WTC11 (cell line): ENCODE data around the gene FGB. TPM values are rescaled to one million over a fixed set of nuclear protein-coding genes. Genes with fewer than 3 reads are reported as not detected.
A peak's percentile ranks its signal among the peaks of the same experiment; 100 is the strongest.

Experiments used
- ATAC-seq: fragments of 200-7000 bp; cut with Tn5 transposase; 2 replicates; pipeline ENCODE4 v1.10.0; 2021; ENCODE audit warnings: mild to moderate bottlenecking, moderate library complexity
- CTCF ChIA-PET: fragments of 300-600 bp; sonication (Branson Sonifier 250); formaldehyde crosslinking; loops from one replicate; lab custom pipeline; 2021; ENCODE audit warnings: antibody characterized with exemption; lab: Charles Lee
- POLR2A ChIA-PET: fragments of 350-600 bp; sonication (Branson Sonifier 250); formaldehyde crosslinking; loops from one replicate; lab custom pipeline; 2021; ENCODE audit warnings: antibody characterized with exemption; lab: Charles Lee
- DNase-seq: peaks from one replicate; pipeline ENCODE4 v3.0.0; 2021; ENCODE audit warnings: low spot score
- H3K27ac Mint-ChIP-seq: 2 replicates; pipeline ENCODE4 v1.8.0; 2021; ENCODE audit warnings: mixed read lengths
- H3K27me3 Mint-ChIP-seq: 2 replicates; pipeline ENCODE4 v1.8.0; 2021; ENCODE audit warnings: low read depth, mild to moderate bottlenecking, moderate library complexity, mixed read lengths
- H3K36me3 Mint-ChIP-seq: 2 replicates; pipeline ENCODE4 v1.8.0; 2021; ENCODE audit warnings: mixed read lengths
- H3K4me1 Mint-ChIP-seq: 2 replicates; pipeline ENCODE4 v1.8.0; 2022; ENCODE audit warnings: mixed read lengths
- H3K4me3 Mint-ChIP-seq: 2 replicates; pipeline ENCODE4 v1.8.0; 2021; ENCODE audit warnings: mild to moderate bottlenecking, moderate library complexity, mixed read lengths
- H3K9me3 Mint-ChIP-seq: 2 replicates; pipeline ENCODE4 v1.8.0; 2021; ENCODE audit warnings: mixed read lengths
- AR ChIP-seq: fragments of 250-450 bp; sonication (Bioruptor Pico); IDR thresholded peaks from 2 replicates; pipeline ENCODE4 v1.9.0; 2021; ENCODE audit warnings: mild to moderate bottlenecking
- GABPB1 ChIP-seq: sonication (generic); formaldehyde crosslinking; IDR thresholded peaks from 2 replicates; pipeline ENCODE4 v1.8.1; 2023; ENCODE audit warnings: mild to moderate bottlenecking, missing genetic modification reagents
- HMGA2 ChIP-seq: fragments of 250-450 bp; sonication (Bioruptor Pico); IDR thresholded peaks from 2 replicates; pipeline ENCODE4 v1.4.0; 2021; ENCODE audit warnings: mild to moderate bottlenecking, moderate library complexity
- HMGXB4 ChIP-seq: sonication (generic); formaldehyde crosslinking; IDR thresholded peaks from 2 replicates; pipeline ENCODE4 v1.8.1; 2023; ENCODE audit warnings: mild to moderate bottlenecking, moderate library complexity, missing genetic modification reagents
- RORB ChIP-seq: fragments of 250-450 bp; sonication (Bioruptor Pico); IDR thresholded peaks from 2 replicates; pipeline ENCODE4 v1.9.0; 2021; ENCODE audit warnings: mild to moderate bottlenecking
- TP53 ChIP-seq: sonication (generic); formaldehyde crosslinking; IDR thresholded peaks from 2 replicates; pipeline ENCODE4 v1.8.1; 2023; ENCODE audit warnings: mild to moderate bottlenecking, missing genetic modification reagents
- USF2 ChIP-seq: sonication (generic); formaldehyde crosslinking; IDR thresholded peaks from 2 replicates; pipeline ENCODE4 v1.8.1; 2023; ENCODE audit warnings: mild to moderate bottlenecking, missing genetic modification reagents, moderate library complexity
- ZBTB21 ChIP-seq: sonication (generic); formaldehyde crosslinking; IDR thresholded peaks from 2 replicates; pipeline ENCODE4 v1.8.1; 2023; ENCODE audit warnings: mild to moderate bottlenecking, missing genetic modification reagents, borderline replicate concordance
- ZNF138 ChIP-seq: sonication (generic); formaldehyde crosslinking; conservative IDR thresholded peaks from 2 replicates; pipeline ENCODE4 v1.8.1; 2022; ENCODE audit warnings: mild to moderate bottlenecking, moderate library complexity, missing genetic modification reagents
- ZNF263 ChIP-seq: sonication (generic); formaldehyde crosslinking; IDR thresholded peaks from 2 replicates; pipeline ENCODE4 v1.8.1; 2022; ENCODE audit warnings: low read depth, mild to moderate bottlenecking, moderate library complexity, missing genetic modification reagents
- ZNF416 ChIP-seq: fragments of 250-450 bp; sonication (Bioruptor Pico); IDR thresholded peaks from 2 replicates; pipeline ENCODE4 v1.9.0; 2021; ENCODE audit warnings: mild to moderate bottlenecking, inconsistent platforms
- ZNF512 ChIP-seq: sonication (generic); formaldehyde crosslinking; IDR thresholded peaks from 2 replicates; pipeline ENCODE4 v1.8.1; 2022; ENCODE audit warnings: missing genetic modification reagents, borderline replicate concordance
- total RNA-seq: library from RNA; stranded (reverse); gene quantifications from 3 replicates; pipeline ENCODE4 v1.2.3, GENCODE V29; 2021
- TF ChIP-seq, protein P1 (sequence below): sonication (generic); formaldehyde crosslinking; IDR thresholded peaks from 2 replicates; pipeline ENCODE4 v1.8.1; 2022; ENCODE audit warnings: low read depth, missing genetic modification reagents, borderline replicate concordance

Gene FGB
- total RNA-seq, 1 experiment from 2014 or later, result 2.3 TPM

GRCh38 chr4:154589296-154590197 is 26.7 kb downstream of the FGB start (continued):
- no peak for TF ChIP-seq HMGXB4 (CRISPR knock-in tag)
- TF ChIP-seq, protein P1, sequence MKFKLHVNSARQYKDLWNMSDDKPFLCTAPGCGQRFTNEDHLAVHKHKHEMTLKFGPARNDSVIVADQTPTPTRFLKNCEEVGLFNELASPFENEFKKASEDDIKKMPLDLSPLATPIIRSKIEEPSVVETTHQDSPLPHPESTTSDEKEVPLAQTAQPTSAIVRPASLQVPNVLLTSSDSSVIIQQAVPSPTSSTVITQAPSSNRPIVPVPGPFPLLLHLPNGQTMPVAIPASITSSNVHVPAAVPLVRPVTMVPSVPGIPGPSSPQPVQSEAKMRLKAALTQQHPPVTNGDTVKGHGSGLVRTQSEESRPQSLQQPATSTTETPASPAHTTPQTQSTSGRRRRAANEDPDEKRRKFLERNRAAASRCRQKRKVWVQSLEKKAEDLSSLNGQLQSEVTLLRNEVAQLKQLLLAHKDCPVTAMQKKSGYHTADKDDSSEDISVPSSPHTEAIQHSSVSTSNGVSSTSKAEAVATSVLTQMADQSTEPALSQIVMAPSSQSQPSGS (CRISPR knock-in tag), result no peak
- TF ChIP-seq ZNF138, result no peak
- TF ChIP-seq AR (CRISPR knock-in tag), result no peak
- TF ChIP-seq RORB (CRISPR knock-in tag), result no peak
- TF ChIP-seq ZNF416 (CRISPR knock-in tag), result no peak
- no peak for TF ChIP-seq ZNF512
- TF ChIP-seq HMGA2 (CRISPR knock-in tag), result no peak
- no peak for TF ChIP-seq ZBTB21
- TF ChIP-seq ZNF263, result no peak
- TF ChIP-seq TP53 (CRISPR knock-in tag), result no peak

- peak; percentile 93 for TF ChIP-seq GABPB1 (CRISPR knock-in tag)
- no peak for TF ChIP-seq USF2
- peak; percentile 73 for ATAC-seq
- Mint-ChIP-seq H3K36me3 (no peaks in the 10 kb centered on the region), H3K4me1 (peaks cover 3% of the 10 kb centered on the region), H3K27ac (no peak within 1 kb of the TSS), H3K27me3 (no peaks in the 10 kb centered on the region), H3K9me3 (no peaks in the 10 kb centered on the region), H3K4me3 (no peak within 1 kb of the TSS)
- no peak for DNase-seq
- ChIA-PET POLR2A (no interaction called here), CTCF (interaction anchor here (1.0 to 2.1 kb wide), 2 partner anchors 31 to 153 kb away, joined by 6 read pairs; partner anchors contain the start of gene LRAT)
Measured at GRCh38 chr4:154590329-154591006, 27.7 kb downstream of the FGB start, which contains the start of gene FGA. FGA (minus strand) TSS chr4:154590742; CDS start chr4:154590687, 55 bp downstream.
